GM19328 (cell line): ENCODE results near the gene UNC13B.

Experiments used
- ATAC-seq: cut with Tn5 transposase; IDR thresholded peaks from one replicate; pipeline ENCODE4 v1.9.1; 2021; ENCODE audit warnings: mild to moderate bottlenecking, moderate library complexity; ENCODE audit not compliant: unreplicated experiment

UNC13B gene

DNA sequence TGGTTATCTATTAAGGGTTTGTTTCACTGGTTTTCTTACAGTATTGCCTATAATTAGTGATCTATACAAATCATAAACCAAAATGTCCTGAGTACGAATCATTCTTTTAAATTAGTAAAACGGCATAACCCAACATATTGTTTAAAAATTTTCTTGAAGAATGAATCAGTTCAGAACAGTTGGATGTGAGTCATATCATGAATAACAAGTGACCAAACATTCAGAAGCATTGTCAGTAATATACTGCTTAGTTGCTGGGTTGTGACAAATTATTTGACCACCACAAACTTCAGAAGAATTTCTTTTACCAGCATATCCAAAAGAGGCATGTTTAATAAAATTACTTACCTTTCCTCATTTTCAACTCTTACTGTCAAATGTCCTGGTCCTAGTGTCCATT lies 111.2 kb downstream of the UNC13B start:
- ATAC-seq = no peak

DNA sequence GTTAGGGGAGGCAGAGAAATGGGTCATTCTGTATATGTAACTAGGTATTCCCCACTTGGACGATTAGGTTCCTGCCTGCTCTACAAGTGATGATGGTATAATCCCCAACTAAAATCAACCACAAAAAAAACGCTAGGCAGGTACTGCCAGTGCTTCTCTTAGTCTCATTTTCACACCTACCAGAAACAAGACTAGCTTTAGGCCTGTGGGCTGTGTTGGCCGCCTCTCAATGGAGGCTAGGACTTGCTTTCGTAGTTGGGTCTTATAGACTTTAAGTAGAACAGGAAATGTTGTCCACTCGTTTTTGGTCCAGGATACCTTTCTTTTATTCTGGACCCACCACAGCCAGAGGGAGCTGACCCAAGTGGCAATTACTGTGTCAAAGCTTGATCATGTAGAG lies 111.8 kb downstream of the UNC13B start:
- no peak for ATAC-seq

DNA sequence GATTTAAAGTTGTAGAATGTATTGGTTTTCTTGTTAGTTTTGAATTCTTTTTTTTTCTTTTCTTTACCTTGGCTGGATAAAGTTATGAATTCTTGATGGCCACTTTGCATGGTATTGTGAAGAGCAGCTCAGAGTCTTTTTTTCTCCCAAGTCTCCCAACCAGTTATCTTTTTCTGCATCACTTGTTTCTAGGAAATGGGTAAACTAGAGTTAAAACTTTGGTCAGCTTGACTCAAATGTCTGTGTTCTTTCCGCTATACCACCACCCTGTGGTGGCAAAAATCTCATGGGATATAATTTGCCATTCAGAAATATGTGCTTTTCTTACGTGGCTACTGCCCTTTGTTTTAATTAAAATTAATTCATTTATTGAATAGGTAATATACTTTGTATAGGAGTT lies 113.2 kb downstream of the UNC13B start:
- ATAC-seq = no peak

DNA sequence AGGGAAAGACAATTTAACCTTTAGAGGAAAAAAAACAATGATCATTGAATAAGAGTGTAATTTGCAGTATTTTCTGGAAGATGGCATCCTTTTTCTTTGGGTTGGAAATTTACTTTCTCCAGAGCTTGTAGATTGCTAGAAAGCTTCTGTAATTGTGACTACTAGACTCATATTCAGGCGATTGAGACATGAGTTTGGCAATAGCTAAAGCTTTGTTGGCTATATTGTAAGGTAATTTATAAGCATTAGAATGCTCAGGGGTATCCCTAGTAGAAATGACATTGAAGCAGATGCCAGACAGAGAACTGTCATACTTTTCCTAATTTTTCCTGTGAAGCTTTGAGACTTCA lies 115.3 kb downstream of the UNC13B start:
- ATAC-seq = no peak

DNA sequence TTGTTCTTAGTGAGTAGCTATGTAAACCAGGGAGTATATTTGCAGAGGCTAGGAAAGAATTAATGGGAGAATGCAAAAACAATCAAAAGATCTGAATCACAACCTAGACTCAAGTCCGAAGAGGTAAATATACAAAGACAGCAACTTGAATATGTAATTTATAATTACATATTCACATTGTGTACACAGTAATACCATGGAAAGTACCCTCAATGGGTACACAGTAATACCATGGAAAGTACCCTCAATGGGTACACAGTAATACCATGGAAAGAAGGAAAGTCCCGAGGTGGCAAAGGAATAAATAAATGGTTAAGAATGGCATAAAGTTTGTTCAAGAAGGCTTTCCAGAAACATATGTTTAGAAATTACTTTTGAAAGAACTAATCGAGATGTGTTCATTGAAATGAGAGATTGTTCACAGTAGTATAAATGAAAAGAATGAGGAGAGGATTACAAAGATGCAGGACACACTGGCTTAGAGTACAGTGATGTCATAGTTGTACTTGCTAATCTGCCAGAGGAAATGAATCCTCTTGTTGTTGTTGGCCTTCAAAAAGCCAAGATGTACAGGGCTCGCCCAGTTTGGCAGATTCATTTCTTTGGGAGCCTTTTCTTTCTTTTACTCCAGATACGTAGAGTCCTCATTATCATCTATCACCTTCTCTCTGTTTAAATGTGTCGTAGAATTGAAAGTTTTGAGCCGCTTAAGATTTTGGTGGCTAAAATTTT lies 116.0 kb downstream of the UNC13B start:
- ATAC-seq = no peak

DNA sequence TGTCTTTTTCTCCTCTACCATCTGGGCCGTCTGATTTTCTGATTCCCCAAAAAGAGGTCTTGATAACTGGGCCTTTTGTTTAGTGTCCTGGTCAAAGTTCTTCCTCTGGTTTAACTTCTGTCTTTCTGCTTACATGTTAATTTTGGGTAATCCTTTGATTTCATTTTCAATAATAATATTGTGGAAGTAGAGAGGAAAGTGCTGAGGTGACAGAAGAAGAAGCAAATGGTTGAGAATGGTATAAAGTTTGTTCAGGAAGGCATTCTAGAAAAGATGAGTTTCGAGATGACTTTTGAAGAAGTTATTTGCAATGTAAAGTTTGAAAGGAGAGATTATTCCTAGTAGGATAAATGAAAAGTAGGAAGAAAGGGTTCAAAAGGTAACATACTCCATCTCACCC lies 118.1 kb downstream of the UNC13B start:
- no peak for ATAC-seq

DNA sequence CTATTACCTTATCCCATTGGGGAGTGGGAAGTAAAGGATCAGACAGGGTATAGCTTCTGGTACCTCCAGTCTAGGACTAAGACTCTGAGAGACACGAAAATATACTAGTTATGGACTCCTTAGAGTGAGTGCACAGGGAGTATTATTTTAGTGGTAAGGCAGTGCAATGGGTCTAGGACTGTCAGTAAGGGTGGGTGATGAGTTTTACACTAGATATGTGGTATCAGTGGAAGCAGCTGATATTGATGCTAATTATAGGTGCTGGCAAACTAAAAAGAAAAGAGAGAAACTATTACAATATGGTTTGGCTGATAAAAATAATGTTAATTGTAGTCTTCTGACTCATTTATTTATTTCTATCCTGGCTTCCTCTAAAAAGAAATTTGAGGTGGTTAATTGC lies 118.6 kb downstream of the UNC13B start:
- ATAC-seq = no peak

DNA sequence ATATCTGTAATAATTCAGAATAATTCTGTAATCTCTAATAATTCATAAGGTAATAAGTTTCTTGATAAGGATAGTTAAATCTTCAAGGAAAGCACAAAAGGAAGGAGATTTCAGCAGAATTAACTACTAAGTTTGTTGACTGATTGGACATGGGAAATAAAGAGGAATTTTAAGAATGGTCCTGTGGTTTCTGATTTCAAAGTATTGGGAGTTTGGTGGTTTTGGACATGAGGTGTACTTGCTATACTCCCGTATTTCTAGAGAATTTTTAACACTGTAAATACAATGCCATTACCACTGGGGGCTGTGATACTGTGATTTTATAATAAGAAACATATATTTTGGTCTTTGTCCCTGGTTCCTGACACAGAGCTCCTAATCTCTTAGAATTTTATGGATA lies 123.9 kb downstream of the UNC13B start:
- no peak for ATAC-seq

DNA sequence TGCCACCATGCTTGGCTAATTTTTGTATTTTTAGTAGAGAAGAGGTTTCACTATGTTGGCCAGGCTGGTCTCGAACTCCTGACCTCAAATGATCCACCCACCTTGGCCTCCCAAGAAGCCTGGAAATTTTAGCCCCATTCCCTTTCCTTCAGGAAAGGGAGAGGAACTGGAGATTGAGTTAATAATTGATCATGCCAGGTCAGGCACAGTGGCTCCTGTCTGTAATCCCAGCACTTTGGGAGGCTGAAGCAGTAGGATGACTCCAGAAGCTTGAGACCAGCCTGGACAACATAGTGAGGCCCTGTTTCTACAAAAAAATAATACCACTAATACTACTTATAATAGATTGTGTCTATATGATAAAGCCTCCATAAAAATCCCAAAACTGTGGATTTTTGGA lies 124.6 kb downstream of the UNC13B start:
- ATAC-seq = no peak

DNA sequence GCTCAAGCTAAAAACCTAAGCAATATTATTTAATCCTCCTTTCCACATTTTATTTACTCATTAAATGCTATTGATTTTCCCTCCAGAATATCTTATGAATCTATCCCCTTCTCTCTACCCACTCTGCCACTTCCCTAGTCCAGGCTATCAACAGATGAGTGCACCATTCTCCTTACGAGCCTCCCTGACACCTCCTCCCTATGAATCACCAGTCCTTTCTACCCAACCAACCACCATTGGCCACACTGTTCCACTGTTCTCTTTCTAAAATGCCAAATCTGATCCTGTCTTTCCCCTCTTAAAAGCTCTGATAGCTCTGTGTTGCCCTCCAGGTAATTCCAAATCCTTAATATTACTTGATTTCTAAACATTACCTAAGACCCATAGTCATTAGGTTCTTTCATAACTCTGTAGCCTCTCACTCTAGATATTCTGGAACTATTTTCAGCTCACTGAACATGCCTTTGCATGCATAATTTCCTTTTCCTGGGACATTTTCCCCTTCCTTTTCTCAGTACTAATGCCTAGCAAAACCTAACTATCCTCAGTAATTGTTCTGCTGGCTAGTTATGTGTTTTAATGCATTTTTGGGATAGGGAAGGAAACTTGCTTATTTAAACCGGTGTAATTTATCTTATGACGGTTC lies 126.3 kb downstream of the UNC13B start:
- no peak for ATAC-seq

DNA sequence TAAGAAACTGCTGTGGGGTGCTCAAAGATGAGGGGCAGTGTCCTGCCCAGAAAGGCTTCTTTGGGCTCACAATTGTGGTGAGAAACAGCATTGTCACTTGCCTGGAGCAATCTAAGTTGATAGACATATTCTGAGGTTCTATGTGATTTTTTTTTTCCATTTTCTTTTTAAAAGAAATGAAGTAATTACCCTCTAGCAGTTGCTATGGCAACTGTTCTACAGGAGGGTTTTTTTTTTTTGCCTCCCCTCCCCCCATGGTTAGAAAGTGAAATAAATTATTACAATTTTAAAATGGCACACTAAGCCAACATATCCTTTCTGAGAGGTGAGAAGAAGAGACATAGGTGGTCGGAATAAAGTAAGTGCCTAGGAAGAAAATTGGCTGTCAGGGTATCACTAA lies 127.0 kb downstream of the UNC13B start:
- no peak for ATAC-seq

DNA sequence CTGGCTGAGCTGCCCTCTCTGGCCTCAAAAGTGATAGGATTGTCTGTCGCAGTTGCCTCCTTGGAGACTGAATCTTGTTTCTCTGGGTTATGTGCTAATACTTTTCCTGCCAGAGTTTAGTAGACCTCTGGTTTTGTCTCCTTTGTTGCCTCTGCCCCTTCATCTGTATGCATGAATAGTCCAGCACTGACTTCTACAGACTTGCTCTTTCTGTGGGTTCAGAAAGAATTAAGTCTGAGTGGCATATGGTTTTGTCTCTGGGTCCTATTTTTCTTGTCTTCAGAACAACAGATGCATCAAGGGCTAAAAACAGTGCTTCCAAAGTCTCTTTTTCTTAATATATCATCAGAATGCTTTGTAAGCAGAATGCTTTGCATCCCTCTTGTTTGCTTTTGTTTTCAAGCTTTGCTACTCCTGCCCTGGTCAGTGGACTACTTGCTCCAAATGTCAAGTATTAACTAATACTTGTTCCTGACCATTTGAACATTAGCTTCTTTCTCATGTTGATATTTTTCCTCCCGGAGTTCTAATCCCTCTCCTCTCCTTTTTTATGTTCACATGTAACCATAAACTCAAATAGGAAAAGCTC lies 131.7 kb downstream of the UNC13B start:
- ATAC-seq = no peak

DNA sequence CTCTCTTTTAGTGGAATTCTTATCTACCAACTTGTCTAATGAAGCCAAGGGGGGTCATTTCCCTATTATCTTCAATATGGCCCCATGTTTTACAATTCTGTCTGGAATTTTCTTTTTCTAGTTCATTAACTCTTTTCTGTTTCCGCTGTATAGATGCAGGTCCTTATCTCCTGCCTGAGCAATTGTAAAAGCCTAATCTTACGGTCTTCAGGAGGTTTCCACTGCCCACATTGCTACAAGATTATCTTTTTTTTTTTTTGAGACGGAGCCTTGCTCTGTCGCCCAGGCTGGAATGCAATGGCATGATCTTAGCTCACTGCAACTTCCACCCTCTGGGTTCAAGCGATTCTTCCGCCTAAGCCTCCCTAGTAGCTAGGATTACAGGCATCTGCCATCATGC lies 132.3 kb downstream of the UNC13B start:
- ATAC-seq = no peak

DNA sequence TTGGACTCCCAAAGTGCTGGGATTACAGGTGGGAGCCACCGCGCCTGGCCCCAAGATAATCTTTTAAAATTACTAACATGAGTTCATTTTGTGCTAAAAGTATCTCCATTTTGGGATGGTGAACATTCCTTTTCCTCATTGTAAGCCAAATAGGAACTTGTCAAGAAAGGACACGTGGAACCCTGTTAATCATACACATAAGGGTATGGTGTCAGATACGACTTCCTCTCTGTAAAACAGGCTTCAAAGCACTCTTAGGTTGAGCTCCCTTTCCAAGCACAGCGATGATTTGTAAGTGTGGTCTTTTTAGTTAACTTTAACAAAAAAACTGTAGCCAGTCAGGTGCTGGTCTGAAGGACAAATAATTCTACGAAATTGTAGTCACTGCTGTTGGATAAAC lies 132.7 kb downstream of the UNC13B start:
- ATAC-seq = no peak

DNA sequence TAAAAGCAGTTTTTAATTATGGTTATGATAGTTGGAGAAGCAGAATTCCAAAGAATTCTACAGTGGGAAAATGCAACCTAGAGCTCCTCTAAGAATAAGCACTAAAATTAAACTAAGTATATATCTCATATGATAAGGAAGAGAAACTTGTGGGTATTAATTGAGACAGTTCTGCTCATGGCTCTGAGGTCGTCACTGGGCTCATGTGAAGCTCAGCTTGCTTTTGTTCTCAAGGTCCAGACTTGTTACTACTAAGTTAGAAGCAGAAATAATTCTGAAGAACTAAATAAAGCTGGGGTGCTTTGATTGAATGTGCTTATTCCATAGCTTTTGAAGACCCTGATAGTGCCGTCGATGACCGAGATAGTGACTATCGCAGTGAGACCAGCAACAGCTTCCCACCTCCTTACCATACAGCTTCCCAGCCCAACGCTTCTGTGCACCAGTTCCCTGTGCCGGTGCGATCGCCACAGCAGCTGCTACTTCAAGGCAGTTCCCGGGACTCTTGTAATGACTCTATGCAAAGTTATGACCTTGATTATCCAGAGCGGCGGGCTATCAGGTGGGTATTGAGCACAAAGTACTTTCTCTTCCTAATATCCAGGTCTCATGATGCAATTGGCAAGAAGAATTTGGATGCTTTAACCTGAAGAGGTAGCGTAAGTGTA lies 133.7 kb downstream of the UNC13B start:
- ATAC-seq = no peak

DNA sequence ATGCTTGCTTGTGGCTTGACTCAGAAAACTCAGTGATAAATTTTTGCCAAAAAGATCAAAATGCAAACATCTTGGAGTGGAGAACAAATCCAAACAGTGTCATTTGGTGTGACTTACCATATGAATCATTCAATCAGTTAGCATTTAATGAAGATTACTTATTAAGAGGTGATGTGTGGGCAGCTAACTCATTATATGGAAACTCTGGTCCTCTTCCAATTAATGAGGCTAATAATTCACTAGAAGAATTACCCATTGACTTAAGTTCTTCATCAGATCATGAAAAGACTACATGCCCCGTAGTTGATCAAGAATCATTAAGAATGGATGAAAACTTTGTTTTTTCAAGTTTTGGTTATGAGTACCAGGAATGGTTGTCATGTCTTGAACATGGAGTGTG lies 141.8 kb downstream of the UNC13B start:
- no peak for ATAC-seq

DNA sequence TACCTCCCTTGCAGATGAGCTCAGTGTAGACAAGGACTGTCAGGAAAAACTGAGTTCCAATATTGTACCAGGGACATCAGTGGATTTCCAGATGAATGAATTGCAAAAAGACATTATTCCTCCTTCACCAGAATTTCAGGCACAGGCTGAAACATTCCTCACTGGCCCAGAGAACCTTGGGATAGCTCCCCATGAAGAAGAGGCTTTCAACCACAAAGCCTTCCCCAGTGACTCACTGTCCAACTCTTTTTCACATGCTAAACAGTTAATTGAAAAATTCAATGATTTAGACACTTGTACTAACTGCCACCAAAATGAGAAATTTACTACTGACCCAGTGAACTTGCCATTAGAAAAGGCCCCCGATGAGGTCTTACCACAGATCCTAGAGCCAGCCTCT lies 144.5 kb downstream of the UNC13B start:
- no peak for ATAC-seq

DNA sequence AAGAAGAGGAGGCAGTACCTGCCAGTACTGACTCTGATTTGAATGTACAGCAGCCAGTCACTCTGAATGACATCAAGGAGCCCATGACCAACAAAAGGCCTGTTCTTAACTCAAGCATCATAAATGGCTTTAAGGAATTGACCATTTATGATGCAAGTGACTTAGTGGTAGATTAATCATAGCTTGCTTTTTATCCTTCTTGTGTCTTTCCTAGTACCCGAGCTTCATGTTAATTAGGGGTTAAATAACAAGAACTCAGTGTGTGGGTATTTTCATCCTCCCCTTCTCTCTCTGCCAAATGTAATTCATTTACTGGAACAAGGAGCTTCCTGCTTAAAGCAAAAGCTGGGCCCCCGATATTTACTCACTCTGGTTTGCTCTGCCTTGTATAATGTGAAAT lies 146.5 kb downstream of the UNC13B start:
- ATAC-seq = no peak

DNA sequence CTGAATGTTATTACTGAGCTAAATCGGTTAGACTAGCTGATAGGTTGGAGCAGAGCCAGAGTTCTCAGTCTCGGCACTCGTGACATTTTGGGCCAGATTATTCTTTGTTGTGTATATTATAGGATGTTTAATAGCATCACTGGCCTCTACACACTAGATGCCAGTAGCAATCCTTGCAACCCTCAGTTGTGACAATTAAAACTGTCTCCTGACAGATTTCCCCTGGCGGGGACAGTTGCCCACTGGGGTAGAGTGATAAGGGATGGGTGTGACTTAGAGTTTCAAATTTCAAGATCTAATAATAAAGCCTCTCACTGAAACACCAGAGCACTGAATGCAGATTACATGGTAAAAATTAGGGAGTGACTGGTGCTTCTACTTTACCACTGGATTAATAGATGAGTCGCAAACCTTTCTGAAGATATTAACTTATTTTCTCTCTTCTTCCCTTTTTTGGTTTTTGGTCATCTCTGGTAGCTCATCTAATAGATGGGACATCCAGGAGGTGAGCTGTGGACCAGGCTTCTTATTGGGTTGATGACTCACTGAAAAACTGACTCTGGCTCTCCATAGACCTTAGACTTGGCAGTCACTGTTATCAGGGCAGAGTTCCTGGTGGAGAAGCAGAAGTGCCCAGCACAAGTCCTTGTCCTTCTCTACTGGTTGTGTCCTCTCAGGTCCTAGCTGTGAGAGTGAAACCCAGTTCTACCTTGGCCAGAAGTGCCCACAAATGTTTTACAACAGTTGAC lies 150.3 kb downstream of the UNC13B start:
- ATAC-seq = no peak

DNA sequence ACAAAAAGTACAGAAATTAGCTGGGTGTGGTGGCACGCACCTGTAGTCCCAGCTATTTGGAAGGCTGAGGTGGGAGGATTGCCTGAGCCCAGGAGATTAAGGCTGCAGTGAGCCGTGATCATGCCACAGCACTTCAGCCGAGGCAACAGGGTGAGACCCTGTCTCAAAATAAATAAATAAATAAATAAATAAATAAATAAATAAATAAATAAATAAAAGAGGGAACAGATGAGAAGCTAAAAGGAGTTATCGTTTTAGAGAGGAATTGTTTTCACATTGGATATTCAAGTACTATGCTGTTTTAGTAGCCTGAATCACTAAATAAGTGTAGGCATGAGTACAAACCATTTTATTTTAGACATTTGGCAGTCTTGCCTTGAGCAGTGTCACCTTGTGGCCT lies 151.7 kb downstream of the UNC13B start:
- no peak for ATAC-seq

DNA sequence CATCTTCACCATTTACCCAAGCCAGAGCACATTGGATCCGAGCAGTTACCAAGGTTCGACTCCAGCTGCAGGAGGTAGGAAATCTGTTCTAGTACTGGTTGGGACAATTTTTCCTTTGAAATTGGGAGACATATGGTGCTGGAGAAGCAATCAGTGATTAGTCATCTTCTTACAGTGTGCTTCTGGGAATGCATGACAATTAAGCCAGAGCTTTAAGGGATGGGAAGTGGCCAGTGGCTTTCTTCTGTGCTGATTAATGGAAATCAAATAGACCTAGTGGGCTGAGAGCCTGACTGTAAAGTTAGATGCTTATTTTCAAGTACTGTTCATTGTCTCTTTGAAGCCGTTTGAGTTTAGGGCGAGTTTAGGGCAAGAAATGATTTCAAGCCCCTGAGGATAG lies 152.1 kb downstream of the UNC13B start:
- no peak for ATAC-seq
